NCI-H1048 (cell line): Measurements from ENCODE around the gene PNMA1.

ENCODE experiments used
- DNase-seq: peaks from one replicate; lab custom pipeline; 2025; lab: John Stamatoyannopoulos, UW

The PNMA1 gene

DNA sequence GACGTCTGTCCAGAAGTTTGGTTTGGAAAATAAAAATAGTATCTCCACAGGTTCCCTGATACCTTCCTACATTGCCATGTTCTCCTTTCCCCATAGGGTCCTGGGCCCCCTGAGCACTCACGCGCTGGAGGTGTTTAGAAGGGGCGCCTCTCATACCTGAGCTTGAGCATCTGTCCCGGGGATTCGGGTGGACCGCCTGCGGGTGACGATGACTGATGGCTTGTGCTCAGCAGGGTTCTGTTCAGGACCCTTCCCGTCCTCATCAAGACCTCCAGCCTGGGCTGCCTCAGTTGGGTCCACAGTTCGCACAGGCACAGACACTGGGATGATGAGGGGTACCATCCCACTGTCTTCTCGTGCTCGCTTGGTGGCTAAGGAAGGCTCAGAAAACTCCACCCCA is 22.7 kb upstream of the PNMA1 start:
- no peak for DNase-seq

DNA sequence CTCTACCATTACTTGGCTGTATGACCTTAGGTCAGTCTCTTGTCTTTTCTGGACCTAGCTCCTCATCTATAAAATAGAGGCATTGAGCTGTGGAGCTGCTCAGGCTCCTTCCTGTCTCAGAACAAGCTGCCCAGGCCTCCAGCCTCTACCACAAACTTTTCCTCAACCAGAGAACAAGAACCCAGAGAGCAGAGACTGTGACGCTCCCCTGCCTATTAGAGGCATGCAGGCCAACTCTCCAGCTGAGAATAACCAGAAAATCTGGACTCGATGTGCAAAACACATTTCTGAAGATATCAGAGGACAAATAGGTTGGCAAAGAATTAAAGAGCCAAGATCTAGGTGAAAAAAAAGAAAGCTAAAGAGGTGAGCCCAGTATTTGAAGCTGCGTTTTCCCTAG is 17.8 kb upstream of the PNMA1 start:
- no peak for DNase-seq

DNA sequence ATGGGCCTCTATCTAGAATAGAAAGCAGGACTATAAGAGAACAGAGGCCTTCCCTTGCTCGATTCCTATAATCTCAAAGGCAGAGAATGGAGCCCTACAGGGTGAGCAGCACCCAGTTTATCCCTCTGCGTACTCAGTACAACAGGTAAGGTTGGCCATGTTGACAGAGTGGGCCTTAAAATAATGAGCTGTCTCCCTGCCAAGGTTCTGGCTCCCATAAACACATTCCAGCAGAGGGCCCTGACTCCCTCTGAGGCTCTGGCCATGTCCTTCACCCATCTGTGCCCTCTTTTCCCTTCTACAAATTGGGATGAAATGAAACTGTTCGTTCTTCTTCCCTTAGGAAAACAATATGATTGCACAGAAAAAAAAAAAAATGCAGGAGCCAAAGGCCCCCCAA is 16.9 kb upstream of the PNMA1 start:
- DNase-seq: no peak

DNA sequence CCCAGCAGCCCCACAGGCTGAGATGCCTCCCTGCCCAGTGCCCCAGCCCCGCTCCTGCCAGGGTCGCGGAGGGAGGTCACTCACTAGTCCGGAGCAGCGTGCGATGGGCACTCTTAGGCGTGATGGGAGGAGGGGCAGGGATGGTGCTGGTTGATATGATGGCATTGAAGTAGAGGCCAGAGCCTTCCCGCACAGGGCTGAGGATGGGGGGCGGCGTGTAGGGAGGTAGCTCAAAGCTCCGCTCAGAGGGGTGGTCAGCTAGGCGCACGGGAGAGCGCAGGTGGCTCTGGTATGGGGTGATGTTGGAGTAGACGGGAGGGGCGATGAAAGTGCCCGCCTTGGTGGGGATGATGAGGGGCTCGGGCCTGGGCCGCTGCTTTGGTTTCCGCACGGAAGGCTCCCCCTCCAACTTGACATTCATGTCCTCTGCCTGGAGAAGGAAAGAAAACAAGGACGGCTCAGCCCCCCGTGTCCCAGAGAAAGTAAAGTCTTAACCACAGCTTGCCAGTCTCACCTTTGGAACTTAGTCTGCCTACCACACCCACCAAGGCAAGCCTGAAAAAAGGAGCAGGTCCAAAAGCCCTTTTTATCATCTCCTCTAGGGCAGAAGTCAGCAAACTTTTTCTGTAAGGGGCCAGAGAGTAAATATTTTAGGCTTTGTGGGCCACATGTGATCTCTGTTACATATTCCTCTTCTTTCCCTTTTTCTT is 15.5 kb upstream of the PNMA1 start:
- DNase-seq: no peak

DNA sequence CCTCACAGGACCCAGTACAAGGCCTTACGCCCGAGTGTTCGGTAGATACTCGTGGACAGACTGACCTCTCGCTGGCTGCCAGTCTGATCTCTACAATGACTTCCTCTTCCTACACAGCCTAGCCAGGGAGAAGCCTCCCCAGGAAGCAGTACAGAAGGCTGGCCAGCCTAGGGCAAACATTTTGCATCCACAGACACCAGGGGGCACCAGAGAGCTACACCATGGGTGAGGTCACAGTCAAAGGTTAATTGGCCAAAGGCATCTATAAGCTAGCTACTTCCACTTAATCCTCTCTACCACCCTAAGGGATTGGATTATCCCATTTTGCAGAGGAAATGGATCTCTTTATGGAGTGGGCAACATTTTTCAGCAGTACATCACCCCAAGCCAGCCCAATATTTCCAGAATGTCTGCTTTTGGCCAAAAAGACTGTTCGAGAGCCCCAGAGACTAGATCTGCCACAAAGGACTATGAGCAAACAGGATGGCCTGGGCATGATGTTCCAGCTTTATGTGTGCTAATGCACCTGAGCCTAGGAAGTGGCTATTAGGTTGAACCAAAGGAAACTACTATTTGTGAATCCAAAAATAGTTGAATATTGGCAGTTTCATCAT is 14.6 kb upstream of the PNMA1 start:
- no peak for DNase-seq

DNA sequence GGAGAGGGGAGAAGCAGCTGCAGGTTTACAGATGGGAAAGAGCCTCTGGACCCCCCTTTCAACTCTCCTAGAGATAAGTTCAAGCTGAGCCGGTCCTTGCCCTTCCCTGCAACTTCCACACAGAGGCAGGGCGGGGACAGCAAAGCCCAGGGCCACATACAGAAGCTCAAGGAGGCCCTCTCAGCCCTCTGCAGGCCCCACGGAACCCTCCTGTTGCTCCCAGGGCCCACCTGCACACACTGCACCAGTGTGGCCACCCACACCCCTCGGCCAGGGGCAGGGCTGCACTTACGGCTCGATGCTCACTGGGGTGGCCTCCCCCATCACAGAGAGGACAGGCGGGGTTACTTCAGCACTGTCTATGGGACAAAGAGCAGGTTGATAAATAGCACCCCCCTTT is 13.0 kb upstream of the PNMA1 start:
- DNase-seq: no peak

DNA sequence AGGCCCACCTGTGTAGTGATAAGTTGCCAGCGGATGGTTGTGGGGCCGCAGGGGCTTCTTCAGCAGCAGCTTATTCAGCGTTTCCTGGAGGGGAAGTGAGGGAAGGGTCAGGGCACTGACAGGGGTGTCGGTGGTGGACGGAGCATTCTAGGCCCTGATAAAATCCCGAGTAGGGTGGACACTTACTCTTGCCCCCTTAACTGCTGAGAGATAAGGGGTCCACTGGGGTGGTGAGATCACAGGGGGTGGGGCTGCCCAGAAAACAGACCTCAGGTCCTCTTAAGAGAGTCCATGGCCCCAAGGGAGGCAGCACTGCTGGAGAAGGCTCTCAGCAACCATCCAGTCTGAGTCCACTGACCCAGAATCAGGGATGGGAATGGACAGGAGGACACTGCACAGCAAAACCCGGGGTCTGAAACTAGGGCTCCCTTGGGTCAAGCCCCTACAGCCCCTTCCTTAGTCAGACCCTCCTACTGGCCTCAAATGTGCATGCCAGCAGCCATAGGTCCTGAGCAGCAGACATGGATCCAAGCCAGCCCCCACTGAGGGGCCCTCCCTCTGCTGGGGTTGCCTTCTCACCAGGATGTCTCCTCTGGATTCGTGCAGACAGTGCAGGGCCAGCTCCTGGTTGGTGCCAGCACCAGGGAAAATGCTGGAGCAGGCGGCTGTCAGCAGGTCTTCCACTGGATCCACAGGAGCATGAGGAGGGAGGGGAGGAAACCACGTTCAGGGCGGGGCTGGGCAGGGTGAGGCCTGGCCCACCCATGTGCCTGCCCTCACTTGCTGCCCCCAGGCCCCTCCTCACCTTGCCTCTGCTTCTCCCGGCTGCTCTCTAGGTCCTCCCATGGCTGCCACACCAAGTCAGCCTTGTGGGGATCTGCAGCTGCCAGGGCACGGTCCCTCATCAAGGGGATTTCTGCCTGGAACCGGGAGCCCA is 12.1 kb upstream of the PNMA1 start:
- no peak for DNase-seq

DNA sequence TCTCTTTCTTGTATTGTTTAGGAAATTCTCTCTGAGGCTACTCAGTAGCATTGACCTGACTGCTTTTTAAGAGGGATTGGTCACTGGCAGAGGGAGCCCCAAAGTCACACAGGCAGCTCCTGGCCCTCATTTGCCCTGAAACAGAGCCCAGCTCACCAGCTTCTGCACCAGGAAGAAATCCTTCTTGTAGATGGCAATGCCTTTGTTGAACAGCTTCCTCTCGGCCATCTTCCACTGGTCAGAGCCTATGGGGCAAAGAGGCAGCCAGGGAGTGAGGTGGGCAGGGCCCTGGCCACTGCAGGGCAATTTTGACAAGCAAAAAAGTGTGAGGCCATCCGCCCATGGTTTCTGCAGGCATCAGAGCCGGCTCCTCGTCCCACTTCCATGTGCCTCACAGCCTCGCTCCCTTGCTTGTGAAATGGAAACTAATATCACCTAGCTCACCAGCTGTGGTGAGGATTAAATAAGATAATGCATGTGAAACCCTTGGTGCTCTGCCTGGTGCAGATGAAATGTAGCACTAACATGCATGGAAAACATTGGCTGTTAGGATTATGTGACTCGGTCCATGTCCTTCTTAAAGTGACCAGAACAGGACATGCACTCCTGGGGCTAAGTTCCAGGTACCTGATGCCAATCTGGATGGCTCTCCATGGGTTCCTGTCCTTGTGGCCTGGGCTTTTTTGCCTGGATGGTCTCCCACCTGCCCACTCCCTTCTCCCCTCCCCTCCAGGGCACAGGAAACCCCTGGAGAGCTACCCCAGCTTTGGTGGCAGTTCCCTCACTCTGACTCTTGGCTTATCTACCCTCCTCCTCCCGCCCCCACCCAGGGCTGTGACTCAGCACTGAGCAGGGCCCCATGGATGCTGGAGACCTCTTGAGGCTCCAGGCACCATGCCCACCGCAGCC is 11.2 kb upstream of the PNMA1 start:
- no peak for DNase-seq

DNA sequence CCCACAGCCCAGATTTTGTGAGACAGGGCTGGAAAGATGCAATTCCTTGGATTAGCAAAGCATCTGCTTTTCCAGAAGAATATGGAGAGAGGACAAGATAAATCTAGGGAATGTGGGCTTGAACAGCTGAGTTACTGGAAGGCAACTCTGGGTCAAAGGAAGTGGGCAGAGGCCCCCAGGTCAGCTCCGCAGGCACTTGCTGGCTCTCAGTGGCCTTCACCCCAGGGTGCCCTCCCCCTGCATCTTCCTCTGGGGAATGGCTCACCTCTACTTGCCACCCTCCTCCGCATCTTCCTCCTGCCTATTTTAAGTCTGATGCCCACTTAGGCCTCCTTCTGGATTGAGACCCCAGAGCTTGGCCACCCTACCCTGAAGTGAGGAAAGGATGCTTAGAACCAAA is 10.5 kb upstream of the PNMA1 start:
- no peak for DNase-seq

DNA sequence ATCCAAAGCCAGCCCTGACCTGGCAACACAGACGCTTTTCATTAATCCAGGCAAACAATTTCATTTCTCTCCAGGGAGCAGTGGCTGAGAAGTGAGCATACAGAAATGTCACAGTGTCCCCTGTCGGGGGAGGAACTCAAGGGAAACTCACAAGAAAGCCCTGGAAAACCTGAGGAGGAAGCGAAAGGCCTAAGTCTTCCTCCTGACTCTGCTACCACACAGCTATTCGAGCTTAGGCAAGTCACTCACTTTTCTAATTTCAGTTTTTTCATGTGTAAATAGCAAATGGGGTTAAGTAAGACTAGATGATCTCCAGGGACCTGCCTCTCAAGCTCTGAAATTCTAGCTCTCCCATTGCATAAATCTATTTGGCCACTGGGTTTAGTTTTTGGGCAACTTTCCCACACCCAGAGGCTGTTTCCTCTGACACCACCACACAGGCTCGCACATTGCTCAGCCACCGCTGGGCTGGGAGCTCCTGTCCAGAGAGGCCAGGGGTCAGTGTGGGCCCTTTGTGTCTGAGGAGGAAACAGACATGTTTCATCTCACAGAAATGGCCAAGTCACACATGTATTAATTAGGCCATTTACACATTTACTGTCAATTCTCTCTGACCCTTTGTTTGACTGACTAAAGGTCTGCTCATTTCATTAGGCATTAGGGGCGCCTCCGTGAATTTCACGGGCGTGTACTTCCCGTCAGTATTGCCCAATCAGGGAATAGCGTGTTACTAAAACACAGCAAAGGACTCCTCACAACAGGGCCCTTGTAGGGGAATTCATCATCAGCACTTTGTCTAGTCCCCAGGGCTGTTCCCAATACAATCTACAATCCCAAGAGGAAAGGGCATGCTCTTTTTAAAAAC is 9.8 kb upstream of the PNMA1 start:
- DNase-seq: no peak

DNA sequence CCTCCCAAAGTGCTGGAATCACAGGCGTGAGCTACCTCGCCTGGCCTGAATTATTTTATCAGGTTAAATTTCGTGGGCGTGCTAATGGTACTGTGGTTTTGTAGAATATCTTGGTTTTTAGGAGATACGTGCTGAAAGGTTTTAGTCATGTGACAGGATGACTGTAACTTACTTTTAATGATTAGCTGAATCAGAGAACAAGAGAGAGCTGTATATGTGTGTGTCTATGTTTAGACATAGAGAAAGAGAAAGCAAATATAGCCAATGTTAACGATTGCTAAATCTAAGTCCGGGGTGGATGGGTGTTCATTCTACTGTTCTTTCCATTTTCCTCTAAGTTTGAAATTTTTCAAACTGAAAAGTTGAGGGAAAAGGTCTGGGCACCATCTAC is 9.2 kb upstream of the PNMA1 start:
- DNase-seq: no peak

DNA sequence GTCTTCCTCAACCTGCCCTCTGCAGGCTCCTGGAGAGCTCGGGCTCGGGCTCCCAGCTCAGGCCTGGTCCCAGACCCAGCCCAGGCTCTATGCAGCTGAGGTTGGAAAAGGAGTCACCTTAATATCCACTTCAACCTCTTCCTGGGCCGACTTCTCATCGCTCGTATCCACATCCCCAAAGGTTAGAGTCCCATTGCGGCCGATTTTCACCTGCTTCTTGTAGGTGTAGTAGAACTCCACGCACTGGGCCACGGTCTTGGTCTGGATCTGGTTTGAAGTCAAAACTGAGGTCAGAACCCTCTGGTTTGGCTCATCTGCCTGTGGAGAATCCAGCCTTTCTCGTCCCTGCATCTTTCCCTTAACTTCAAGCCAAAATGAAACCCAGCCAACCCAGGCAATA is 8.4 kb upstream of the PNMA1 start:
- DNase-seq: no peak

DNA sequence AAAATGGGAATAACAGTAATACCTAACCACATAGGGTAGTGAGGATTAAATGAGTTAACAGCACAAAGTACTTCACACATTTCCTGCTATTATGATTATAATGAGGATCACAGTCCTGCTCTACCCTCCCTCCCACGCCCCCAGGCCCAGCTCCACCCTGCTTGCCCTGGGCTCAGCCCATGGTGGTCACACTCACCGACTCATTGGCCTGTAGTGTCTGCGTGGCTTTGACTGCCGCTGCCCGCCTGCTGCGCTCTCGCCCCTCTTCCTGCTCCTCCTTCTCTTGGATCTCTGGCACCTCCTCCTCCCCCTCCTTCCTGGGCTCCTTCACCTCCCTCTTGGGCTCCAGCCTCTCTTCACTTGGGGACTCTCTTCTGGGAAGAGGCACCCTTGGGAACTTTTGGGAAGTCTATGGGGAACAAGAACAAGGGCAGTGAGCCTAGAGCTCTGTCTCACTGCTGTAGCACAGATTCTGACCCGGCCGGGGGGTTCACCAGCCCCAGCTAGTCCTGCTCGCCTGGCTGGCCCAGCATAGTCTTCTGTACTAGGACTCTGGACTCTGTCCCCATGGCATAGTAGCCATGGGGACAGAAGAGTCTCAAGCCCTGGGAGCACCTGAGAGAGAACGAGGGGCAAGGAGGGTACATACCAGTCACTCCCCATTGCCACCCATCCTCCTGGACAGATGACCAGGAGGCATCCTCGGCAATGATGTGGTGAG is 7.1 kb upstream of the PNMA1 start:
- DNase-seq: no peak

DNA sequence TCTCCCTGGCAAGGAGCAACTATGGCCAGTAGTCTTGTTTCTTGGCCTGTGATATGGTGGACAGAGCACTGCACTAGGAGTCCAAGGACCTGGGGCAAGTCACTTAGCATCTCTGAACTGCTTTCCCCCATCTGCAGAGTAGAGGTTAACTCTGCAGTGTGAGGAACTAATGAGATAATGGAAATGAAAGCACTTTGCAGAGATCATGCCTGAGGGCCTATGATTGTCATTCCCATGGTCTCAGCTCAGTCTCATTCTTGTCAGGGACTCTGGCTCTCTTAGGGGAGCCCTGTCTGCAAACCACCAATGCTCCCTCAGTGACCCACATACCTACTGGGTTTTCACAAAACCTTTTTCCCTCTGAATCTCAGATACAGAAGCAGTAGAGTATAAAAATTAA is 6.5 kb upstream of the PNMA1 start:
- no peak for DNase-seq

DNA sequence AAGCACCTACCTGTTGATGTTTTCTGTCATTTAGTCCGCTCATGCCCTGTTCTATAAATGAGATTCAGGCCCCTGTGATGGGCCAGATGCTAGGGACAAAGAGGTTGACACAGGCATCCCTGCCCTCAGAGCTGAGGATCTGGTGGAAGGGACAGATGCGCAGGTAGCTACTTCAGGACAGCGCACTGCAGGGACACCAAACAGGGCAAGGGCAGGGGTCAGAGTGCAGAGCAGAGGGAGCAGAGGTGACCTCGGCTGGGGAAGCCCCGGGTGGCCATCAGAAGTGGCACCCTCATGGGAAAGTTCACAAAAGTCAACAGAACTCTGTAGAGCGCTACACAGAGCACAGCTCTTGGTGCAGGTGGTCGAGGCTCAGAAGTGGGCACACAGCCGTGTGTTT is 5.6 kb upstream of the PNMA1 start:
- no peak for DNase-seq

DNA sequence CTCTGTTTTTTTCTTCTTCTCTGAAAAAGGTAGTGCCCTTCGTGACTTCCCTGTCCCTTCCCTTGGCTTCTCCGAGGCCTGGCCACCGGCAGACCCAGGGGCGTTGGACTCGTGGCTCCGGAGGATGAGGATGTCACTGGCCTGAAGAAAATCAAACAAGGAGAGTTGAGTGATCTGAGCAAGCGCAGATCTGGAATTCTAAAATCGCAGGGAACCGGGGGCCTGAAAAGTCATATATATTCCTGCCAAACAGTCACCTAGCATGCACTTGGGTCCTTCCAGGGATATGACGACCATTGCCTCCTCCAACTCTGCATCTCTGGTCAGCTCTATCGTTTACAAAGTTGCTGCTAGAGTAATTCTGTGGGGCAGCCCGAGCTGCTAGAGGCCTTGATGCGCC is 5.2 kb upstream of the PNMA1 start:
- no peak for DNase-seq

DNA sequence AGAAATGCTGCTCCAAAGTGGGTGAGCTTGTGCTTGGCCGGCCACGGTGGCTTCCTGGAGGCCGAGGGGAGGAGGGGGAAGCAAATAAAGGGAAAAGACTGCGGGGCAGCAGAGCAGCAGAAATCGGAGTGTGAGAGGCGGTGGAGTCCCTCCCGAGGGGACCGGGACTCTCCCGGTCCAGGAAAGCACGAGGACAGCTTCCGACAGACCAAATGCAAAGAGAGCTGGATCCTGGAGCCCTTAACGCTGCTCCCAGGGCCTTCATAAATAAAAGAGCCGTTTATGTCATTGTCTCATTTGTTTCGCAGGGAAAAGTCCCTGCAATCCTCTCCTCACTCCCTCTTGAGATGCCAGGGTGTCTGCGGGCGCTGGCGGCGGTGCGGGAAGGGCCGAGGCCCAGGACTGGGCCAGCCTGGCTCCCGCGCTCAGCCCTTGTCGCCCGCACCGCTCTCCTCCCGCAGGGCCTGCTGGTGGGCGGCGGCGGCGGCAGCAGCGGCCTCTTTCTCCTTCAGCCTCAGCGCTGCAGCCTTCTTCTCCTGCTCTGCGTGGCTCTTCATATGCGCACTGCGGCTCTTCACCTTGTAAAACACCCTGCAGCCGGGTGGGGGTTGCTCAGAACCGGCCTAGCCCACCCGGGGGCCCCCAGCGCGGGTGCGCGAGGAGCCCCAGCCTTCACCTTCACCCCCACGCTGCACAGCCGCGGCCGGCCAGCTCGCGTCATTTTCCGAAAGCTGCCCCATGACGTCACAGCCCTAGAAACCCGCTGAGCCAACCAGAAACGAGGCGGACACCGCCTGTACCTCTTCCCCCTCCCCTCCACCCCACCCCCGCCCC is 4.5 kb upstream of the PNMA1 start:
- no peak for DNase-seq

DNA sequence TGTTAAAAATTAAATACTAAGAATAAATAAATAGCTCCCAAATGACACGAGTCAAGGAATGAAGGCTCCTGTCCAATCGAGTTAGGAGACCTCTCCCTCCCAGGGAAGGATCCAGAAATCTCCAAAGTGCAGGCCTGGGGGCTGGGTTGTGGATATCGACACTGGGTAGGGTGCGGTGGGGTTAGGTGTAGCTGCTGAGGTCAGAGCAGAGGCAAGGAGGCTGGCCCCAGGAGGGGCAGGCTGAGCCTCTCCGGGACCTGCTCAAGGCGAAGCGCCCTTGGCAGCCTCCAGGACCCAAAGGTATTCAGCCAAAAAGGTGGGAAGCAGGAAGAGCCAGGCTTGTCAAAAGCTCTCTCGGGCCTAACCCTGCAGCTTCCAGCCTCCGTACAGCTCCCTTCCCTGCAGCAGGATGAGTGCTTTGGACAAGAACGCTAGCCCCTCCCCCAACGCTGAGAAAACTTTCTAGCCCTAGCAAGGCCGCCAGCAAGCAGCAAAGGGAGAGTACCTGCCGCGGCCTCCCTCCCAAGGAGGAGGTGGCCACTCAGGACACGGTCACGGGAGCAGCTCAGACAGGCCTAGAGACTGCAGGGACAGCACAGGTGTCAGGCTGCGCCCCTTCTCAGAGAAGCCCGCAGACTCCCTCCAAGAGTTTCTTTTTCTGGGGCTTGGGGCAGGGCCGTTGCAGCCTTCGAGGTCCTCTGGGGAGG is 3.7 kb upstream of the PNMA1 start:
- no peak for DNase-seq

DNA sequence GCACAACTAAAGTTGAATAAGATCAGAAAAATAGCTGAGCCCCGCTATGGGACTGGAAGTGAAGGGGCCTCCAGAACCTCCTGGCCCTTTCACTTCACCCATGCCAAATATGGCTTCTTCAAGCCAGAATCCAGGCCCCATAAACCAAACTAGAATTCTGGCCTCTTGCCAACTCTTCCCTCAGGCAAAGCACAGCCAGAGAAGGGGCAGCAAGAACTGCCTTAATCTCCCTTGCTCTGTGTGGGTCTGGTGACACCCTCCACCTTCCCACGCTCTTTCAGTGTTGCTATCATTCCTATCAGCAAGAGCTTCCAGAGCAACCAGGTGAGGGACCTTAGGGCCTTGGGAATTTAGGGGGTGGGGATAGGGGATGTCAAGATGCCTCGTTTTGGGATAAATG is 3.1 kb upstream of the PNMA1 start:
- DNase-seq: no peak
